Mesendoderm (in vitro differentiated cells): Measurements from ENCODE around the gene SYNPO.

Experiments used
- DNase-seq: peaks from one replicate; pipeline ENCODE4 v3.0.0; 2013
- H2AK5ac ChIP-seq: 2 replicates; pipeline ENCODE4 v1.6.1; 2013; ENCODE audit warnings: low read length, inconsistent platforms
- H2BK120ac ChIP-seq: 2 replicates; pipeline ENCODE4 v1.6.1; 2013; ENCODE audit warnings: low read depth, mild to moderate bottlenecking, low read length, moderate library complexity, mixed read lengths
- H2BK15ac ChIP-seq: replicated peaks from 2 replicates; pipeline ENCODE4 v1.6.1; 2013; ENCODE audit warnings: low read depth, mild to moderate bottlenecking, moderate library complexity
- H2BK5ac ChIP-seq: 2 replicates; pipeline ENCODE4 v1.6.1; 2013; ENCODE audit warnings: low read length, inconsistent platforms
- H3K18ac ChIP-seq: 2 replicates; pipeline ENCODE4 v1.6.1; 2013; ENCODE audit warnings: mild to moderate bottlenecking, low read length, mixed read lengths
- H3K23ac ChIP-seq: one replicate; pipeline ENCODE4 v1.6.1; 2013; ENCODE audit warnings: low read length
- H3K27ac ChIP-seq: 2 replicates; pipeline ENCODE4 v1.5.1; 2013; ENCODE audit warnings: low read depth, mild to moderate bottlenecking, inconsistent platforms, low read length, moderate library complexity
- H3K27me3 ChIP-seq: 2 replicates; pipeline ENCODE4 v1.6.1; 2013; ENCODE audit warnings: low read length, control low read depth, mild to moderate bottlenecking, inconsistent platforms; ENCODE audit not compliant: insufficient read depth, poor library complexity
- H3K36me3 ChIP-seq: 2 replicates; pipeline ENCODE4 v1.6.1; 2013; ENCODE audit warnings: low read length, inconsistent platforms; ENCODE audit not compliant: control insufficient read depth, insufficient read depth
- H3K4ac ChIP-seq: one replicate; pipeline ENCODE4 v1.6.1; 2013; ENCODE audit warnings: low read depth, mild to moderate bottlenecking, low read length, moderate library complexity
- H3K4me1 ChIP-seq: 2 replicates; pipeline ENCODE4 v1.6.1; 2013; ENCODE audit warnings: low read depth, low read length, inconsistent platforms; ENCODE audit not compliant: control insufficient read depth
- H3K4me2 ChIP-seq: 2 replicates; pipeline ENCODE4 v1.6.1; 2013; ENCODE audit warnings: low read length
- H3K4me3 ChIP-seq: 2 replicates; pipeline ENCODE4 v1.5.1; 2013; ENCODE audit warnings: mild to moderate bottlenecking, low read length
- H3K56ac ChIP-seq: one replicate; pipeline ENCODE4 v1.6.1; 2013; ENCODE audit warnings: low read length
- H3K79me1 ChIP-seq: 2 replicates; pipeline ENCODE4 v1.6.1; 2013; ENCODE audit warnings: low read length, inconsistent platforms
- H3K79me2 ChIP-seq: 2 replicates; pipeline ENCODE4 v1.6.1; 2013; ENCODE audit warnings: mild to moderate bottlenecking, low read length; ENCODE audit not compliant: control insufficient read depth, insufficient read depth
- H3K9ac ChIP-seq: 2 replicates; pipeline ENCODE4 v1.6.1; 2013; ENCODE audit warnings: low read length, inconsistent platforms
- H4K5ac ChIP-seq: one replicate; pipeline ENCODE4 v1.6.1; 2013; ENCODE audit warnings: low read length
- H4K8ac ChIP-seq: one replicate; pipeline ENCODE4 v1.6.1; 2013; ENCODE audit warnings: low read depth, mild to moderate bottlenecking, control low read depth, low read length, moderate library complexity
- WGBS: extraction: QIAGEN DNeasy Blood & Tissue Kit; methylation state at CpG from one replicate; pipeline ENCODE4 v1.1.7; 2013; ENCODE audit warnings: low lambda C conversion rate, missing lambda C conversion rate; ENCODE audit not compliant: insufficient coverage; ENCODE audit errors: extremely low coverage; 5-methylcytosine and 5-hydroxymethylcytosine counted together

Gene SYNPO

GRCh38 chr5:150638488-150639376, 1.7 kb upstream of the SYNPO start:
- H3K79me2 ChIP-seq = no peaks in the 10 kb centered on the region
- no peak overlapping the region for H2BK120ac ChIP-seq
- H3K4ac ChIP-seq = no peak overlapping the region
- no peak overlapping the region for H2BK15ac ChIP-seq
- WGBS = no CpG with 5 or more reads among the region's 6 CpGs
- H4K5ac ChIP-seq = no peak overlapping the region
- H2AK5ac ChIP-seq = no peak overlapping the region
- no peak overlapping the region for H3K9ac ChIP-seq
- no peak overlapping the region for H3K27ac ChIP-seq
- no peaks in the 10 kb centered on the region for H3K27me3 ChIP-seq
- no peaks in the 10 kb centered on the region for H3K36me3 ChIP-seq
- no peak overlapping the region for H2BK5ac ChIP-seq
- no peaks in the 10 kb centered on the region for H3K79me1 ChIP-seq
- H3K4me3 ChIP-seq = no peak overlapping the region
- H4K8ac ChIP-seq = no peak overlapping the region
- H3K4me2 ChIP-seq = no peak overlapping the region
- H3K4me1 ChIP-seq = peaks cover 8% of the 10 kb centered on the region
- peak overlapping the region; percentile 57 for H3K18ac ChIP-seq
- no peak overlapping the region for H3K23ac ChIP-seq
- no peak for DNase-seq
- H3K56ac ChIP-seq = no peak overlapping the region

GRCh38 chr5:150639377-150639692, 1.1 kb upstream of the SYNPO start:
- Histone ChIP-seq H2BK15ac (no peak overlapping the region), H3K79me1 (no peaks in the 10 kb centered on the region), H2BK5ac (no peak overlapping the region), H3K56ac (no peak overlapping the region), H3K4me1 (peaks cover 11% of the 10 kb centered on the region), H3K36me3 (no peaks in the 10 kb centered on the region), H2BK120ac (no peak overlapping the region), H3K9ac (no peak overlapping the region), H3K23ac (no peak overlapping the region), H4K5ac (no peak overlapping the region), H3K4me3 (no peak overlapping the region), H4K8ac (no peak overlapping the region), H3K18ac (peak overlapping the region; percentile 57), H3K27me3 (no peaks in the 10 kb centered on the region), H3K79me2 (no peaks in the 10 kb centered on the region), H3K4me2 (no peak overlapping the region), H3K4ac (no peak overlapping the region), H2AK5ac (no peak overlapping the region), H3K27ac (no peak overlapping the region)
- no CpG with 5 or more reads among the region's 3 CpGs for WGBS
- DNase-seq = no peak

- no peak overlapping the region for H3K4me2 ChIP-seq
- H3K56ac ChIP-seq = no peak overlapping the region
- no peaks in the 10 kb centered on the region for H3K79me2 ChIP-seq
- no peak for DNase-seq
- H2BK15ac ChIP-seq = no peak overlapping the region
- no peak overlapping the region for H3K4ac ChIP-seq
- peak overlapping the region; percentile 76 for H3K27ac ChIP-seq
- no peaks in the 10 kb centered on the region for H3K36me3 ChIP-seq
- WGBS = no CpG with 5 or more reads among the region's 5 CpGs
- no peak overlapping the region for H3K4me3 ChIP-seq
- H4K8ac ChIP-seq = no peak overlapping the region
- H3K79me1 ChIP-seq = no peaks in the 10 kb centered on the region
- no peak overlapping the region for H4K5ac ChIP-seq
- no peak overlapping the region for H3K23ac ChIP-seq
- no peak overlapping the region for H3K18ac ChIP-seq
- H3K4me1 ChIP-seq = peaks cover 14% of the 10 kb centered on the region
- H3K9ac ChIP-seq = no peak overlapping the region
- no peak overlapping the region for H2AK5ac ChIP-seq
- H2BK120ac ChIP-seq = no peak overlapping the region
- H2BK5ac ChIP-seq = no peak overlapping the region
- H3K27me3 ChIP-seq = no peaks in the 10 kb centered on the region
Measured at GRCh38 chr5:150639751-150640150, 709 bp upstream of the SYNPO start.

GRCh38 chr5:150641006-150641570, 628 bp downstream of the SYNPO start:
- Histone ChIP-seq H3K4me3 (no peak overlapping the region), H3K4ac (peak overlapping the region; percentile 5), H3K4me1 (peaks cover 22% of the 10 kb centered on the region), H3K56ac (no peak overlapping the region), H3K79me1 (no peaks in the 10 kb centered on the region), H2BK5ac (peak overlapping the region; percentile 23), H2AK5ac (no peak overlapping the region), H3K23ac (no peak overlapping the region), H4K8ac (no peak overlapping the region), H3K79me2 (no peaks in the 10 kb centered on the region), H4K5ac (no peak overlapping the region), H3K36me3 (no peaks in the 10 kb centered on the region), H3K18ac (peak overlapping the region; percentile 7), H3K27me3 (no peaks in the 10 kb centered on the region), H3K9ac (no peak overlapping the region), H3K4me2 (no peak overlapping the region), H2BK15ac (no peak overlapping the region), H2BK120ac (no peak overlapping the region), H3K27ac (peak overlapping the region; percentile 76)
- DNase-seq = no peak
- WGBS = no CpG with 5 or more reads among the region's 9 CpGs

- Histone ChIP-seq H2BK5ac (no peak overlapping the region), H3K36me3 (no peaks in the 10 kb centered on the region), H4K5ac (no peak overlapping the region), H3K56ac (no peak overlapping the region), H2BK15ac (no peak overlapping the region), H3K9ac (no peak overlapping the region), H3K27me3 (no peaks in the 10 kb centered on the region), H3K4ac (peak overlapping the region; percentile 25), H3K27ac (no peak overlapping the region), H3K4me1 (peaks cover 22% of the 10 kb centered on the region), H3K4me3 (no peak overlapping the region), H3K18ac (peak overlapping the region; percentile 25), H2AK5ac (no peak overlapping the region), H4K8ac (no peak overlapping the region), H3K4me2 (no peak overlapping the region), H3K79me2 (no peaks in the 10 kb centered on the region), H3K23ac (no peak overlapping the region), H2BK120ac (no peak overlapping the region), H3K79me1 (no peaks in the 10 kb centered on the region)
- DNase-seq = no peak
- no CpG with 5 or more reads among the region's 5 CpGs for WGBS
Measured at GRCh38 chr5:150641824-150642566, 1.5 kb downstream of the SYNPO start.
